OCI-LY3 (cell line): ENCODE data around the gene SELL.
"Not testable (repeated sequence)": the region's sequence is repeated elsewhere in the genome, so short reads cannot be mapped to it uniquely, and the experiment has no call there.

Experiments
- H2AFZ ChIP-seq: fragments of 200-600, 300-600 bp; shearing (Covaris generic); 2 replicates; pipeline ENCODE4 v1.6.0; 2014; ENCODE audit warnings: antibody characterized with exemption, low read depth, low read length
- H3K27ac ChIP-seq: fragments of 200-600, 300-600 bp; sonication (generic); 2 replicates; pipeline ENCODE4 v1.5.1; 2014; ENCODE audit warnings: mild to moderate bottlenecking, low read length, moderate library complexity, mixed read lengths
- H3K27me3 ChIP-seq: fragments of 200-600, 300-600 bp; sonication (generic); 2 replicates; pipeline ENCODE4 v1.6.1; 2014; ENCODE audit warnings: low read depth, low read length, mixed read lengths
- H3K36me3 ChIP-seq: fragments of 200-600, 300-600 bp; sonication (generic); replicated peaks from 2 replicates; pipeline ENCODE3; 2014; ENCODE audit warnings: low read depth, low read length, mixed read lengths
- H3K4me1 ChIP-seq: fragments of 300-600, 200-600 bp; sonication (generic); 2 replicates; pipeline ENCODE4 v1.6.1; 2014; ENCODE audit warnings: low read length, mixed read lengths
- H3K4me2 ChIP-seq: fragments of 200-600, 300-600 bp; sonication (generic); 2 replicates; pipeline ENCODE4 v1.6.1; 2014; ENCODE audit warnings: low read length, mixed read lengths
- H3K4me3 ChIP-seq: fragments of 300-600, 200-600 bp; sonication (generic); 2 replicates; pipeline ENCODE4 v1.5.1; 2014; ENCODE audit warnings: antibody characterized with exemption, mild to moderate bottlenecking, low read length, moderate library complexity
- H3K79me2 ChIP-seq: fragments of 300-600, 200-600 bp; shearing (Covaris generic); 2 replicates; pipeline ENCODE4 v1.6.1; 2014; ENCODE audit warnings: mild to moderate bottlenecking, low read length, mixed read lengths
- H3K9ac ChIP-seq: fragments of 300-600, 200-600 bp; shearing (Covaris generic); 2 replicates; pipeline ENCODE4 v1.6.0; 2014; ENCODE audit warnings: mild to moderate bottlenecking, low read length, moderate library complexity
- H3K9me3 ChIP-seq: fragments of 200-600, 300-600 bp; shearing (Covaris generic); 2 replicates; pipeline ENCODE4 v1.6.1; 2014; ENCODE audit warnings: low read length, mixed read lengths; ENCODE audit not compliant: insufficient read depth
- H4K20me1 ChIP-seq: fragments of 200-600, 300-600 bp; sonication (generic); 2 replicates; pipeline ENCODE4 v1.6.1; 2016; ENCODE audit warnings: low read length, mixed read lengths; ENCODE audit not compliant: insufficient read depth
- CTCF ChIP-seq: fragments of 200-600, 300-600 bp; sonication (generic); IDR thresholded peaks from 2 replicates; pipeline ENCODE4 v1.5.1; 2014; ENCODE audit warnings: antibody characterized with exemption, low read length, low read depth
- EZH2phosphoT487 ChIP-seq: fragments of 200-600 bp; shearing (Covaris generic); IDR thresholded peaks from 2 replicates; pipeline ENCODE4 v1.6.1; 2018; ENCODE audit warnings: antibody characterized with exemption, mixed run types, low read depth

Gene SELL

GRCh38 chr1:169661066-169661465 lies 50.4 kb downstream of the SELL start:
- not testable (repeated sequence) for H2AFZ ChIP-seq, H3K27ac ChIP-seq, H4K20me1 ChIP-seq, H3K9me3 ChIP-seq, H3K4me2 ChIP-seq, H3K79me2 ChIP-seq, H3K36me3 ChIP-seq, H3K27me3 ChIP-seq, H3K4me3 ChIP-seq, H3K4me1 ChIP-seq, H3K9ac ChIP-seq

GRCh38 chr1:169658777-169659176 lies 52.6 kb downstream of the SELL start:
- not testable (repeated sequence) for H4K20me1 ChIP-seq, H3K4me1 ChIP-seq, H3K36me3 ChIP-seq, H3K4me2 ChIP-seq, H3K27me3 ChIP-seq, H2AFZ ChIP-seq, H3K9me3 ChIP-seq, H3K27ac ChIP-seq, H3K9ac ChIP-seq, H3K4me3 ChIP-seq, H3K79me2 ChIP-seq

GRCh38 chr1:169653873-169654272 lies 57.5 kb downstream of the SELL start:
- Histone ChIP-seq H2AFZ (no peak overlapping the region), H3K27me3 (no peaks in the 10 kb centered on the region), H4K20me1 (no peaks in the 10 kb centered on the region), H3K36me3 (no peaks in the 10 kb centered on the region), H3K4me3 (no peak overlapping the region), H3K4me1 (peaks cover 7% of the 10 kb centered on the region), H3K79me2 (no peaks in the 10 kb centered on the region), H3K9ac (no peak overlapping the region), H3K4me2 (no peak overlapping the region), H3K27ac (no peak overlapping the region), H3K9me3 (no peaks in the 10 kb centered on the region)
- TF ChIP-seq CTCF (no peak), EZH2phosphoT487 (no peak)

GRCh38 chr1:169651035-169651434 lies 60.4 kb downstream of the SELL start:
- no peak overlapping the region for H3K9ac ChIP-seq
- no peaks in the 10 kb centered on the region for H3K27me3 ChIP-seq
- no peaks in the 10 kb centered on the region for H3K79me2 ChIP-seq
- TF ChIP-seq EZH2phosphoT487: no peak
- no peak for TF ChIP-seq CTCF
- H3K27ac ChIP-seq: no peak overlapping the region
- no peaks in the 10 kb centered on the region for H3K9me3 ChIP-seq
- H3K36me3 ChIP-seq: no peaks in the 10 kb centered on the region
- H3K4me3 ChIP-seq: no peak overlapping the region
- H3K4me1 ChIP-seq: peaks cover 11% of the 10 kb centered on the region
- H3K4me2 ChIP-seq: no peak overlapping the region
- no peaks in the 10 kb centered on the region for H4K20me1 ChIP-seq
- H2AFZ ChIP-seq: no peak overlapping the region

GRCh38 chr1:169650551-169650950 lies 60.9 kb downstream of the SELL start:
- H3K4me3 ChIP-seq: no peak overlapping the region
- H3K4me1 ChIP-seq: peaks cover 11% of the 10 kb centered on the region
- H3K79me2 ChIP-seq: no peaks in the 10 kb centered on the region
- no peak overlapping the region for H3K4me2 ChIP-seq
- H4K20me1 ChIP-seq: no peaks in the 10 kb centered on the region
- no peak overlapping the region for H3K27ac ChIP-seq
- TF ChIP-seq EZH2phosphoT487: no peak
- TF ChIP-seq CTCF: no peak
- no peaks in the 10 kb centered on the region for H3K36me3 ChIP-seq
- H2AFZ ChIP-seq: no peak overlapping the region
- H3K9me3 ChIP-seq: no peaks in the 10 kb centered on the region
- no peak overlapping the region for H3K9ac ChIP-seq
- H3K27me3 ChIP-seq: no peaks in the 10 kb centered on the region
